IPS DF 19.7 (cell line): Measurements from ENCODE around the gene RAB6B.
"Not testable (repeated sequence)": the region's sequence is repeated elsewhere in the genome, so short reads cannot be mapped to it uniquely, and the experiment has no call there.

ENCODE experiments used
- DNase-seq: peaks from one replicate; pipeline ENCODE4 v3.0.0-alpha.2; 2013; ENCODE audit warnings: low read depth, low spot score

The RAB6B gene

DNA sequence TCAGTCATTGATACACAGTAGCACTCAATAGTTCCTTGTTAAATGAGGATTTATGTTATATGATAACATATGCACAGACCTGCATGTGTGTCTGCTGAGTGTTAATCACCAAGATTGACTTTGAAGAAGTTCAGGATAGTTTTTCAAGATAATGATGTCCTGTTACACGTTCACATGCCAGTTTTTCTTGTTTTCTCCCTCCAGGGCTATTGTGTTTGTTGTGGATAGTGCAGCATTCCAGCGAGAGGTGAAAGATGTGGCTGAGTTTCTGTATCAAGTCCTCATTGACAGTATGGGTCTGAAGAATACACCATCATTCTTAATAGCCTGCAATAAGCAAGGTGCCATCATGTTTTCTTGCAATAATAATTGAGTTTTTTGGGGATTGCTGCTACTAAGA, 80.3 kb downstream of the RAB6B start:
- DNase-seq, result no peak

GRCh38 chr3:133812872-133813271, 82.8 kb downstream of the RAB6B start:
- no peak for DNase-seq

DNA sequence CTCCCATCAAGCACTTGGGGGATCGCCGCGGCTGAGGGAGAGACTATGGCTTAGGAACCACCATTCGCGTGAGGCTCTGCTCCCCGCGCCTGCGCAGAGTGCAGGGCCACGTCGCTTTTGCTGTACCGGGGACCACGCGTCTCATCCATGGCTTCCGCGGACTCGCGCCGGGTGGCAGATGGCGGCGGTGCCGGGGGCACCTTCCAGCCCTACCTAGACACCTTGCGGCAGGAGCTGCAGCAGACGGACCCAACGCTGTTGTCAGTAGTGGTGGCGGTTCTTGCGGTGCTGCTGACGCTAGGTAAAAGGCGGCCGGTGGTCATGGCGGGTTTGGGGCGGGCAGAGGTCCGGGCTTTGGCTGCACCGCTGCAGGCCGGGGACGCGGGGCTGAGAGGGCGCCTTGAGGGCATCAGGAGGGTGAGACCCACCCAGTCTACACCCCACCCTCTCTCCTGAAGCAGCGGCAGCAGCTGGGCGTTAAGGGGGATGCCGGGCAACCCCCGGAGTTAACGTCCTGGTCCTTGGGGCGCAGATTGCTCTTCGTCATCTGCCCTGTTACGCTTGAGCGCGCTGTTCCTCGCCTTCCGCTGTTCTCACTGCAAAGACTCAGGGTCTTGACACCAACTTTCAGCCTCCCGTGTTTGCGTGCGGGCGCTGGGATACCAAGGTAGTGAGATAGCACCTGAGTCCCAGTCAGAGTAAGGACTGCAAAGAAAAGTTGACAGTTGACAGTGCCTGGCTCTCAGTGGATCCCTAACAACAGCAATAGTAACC, 89.8 kb downstream of the RAB6B start, which contains the start of gene SRPRB:
TSS of gene SRPRB (plus strand) at position 114 of the 774 bp plus-strand sequence. CDS start at position 148, 34 bp downstream.
- peak; percentile 70 for DNase-seq

DNA sequence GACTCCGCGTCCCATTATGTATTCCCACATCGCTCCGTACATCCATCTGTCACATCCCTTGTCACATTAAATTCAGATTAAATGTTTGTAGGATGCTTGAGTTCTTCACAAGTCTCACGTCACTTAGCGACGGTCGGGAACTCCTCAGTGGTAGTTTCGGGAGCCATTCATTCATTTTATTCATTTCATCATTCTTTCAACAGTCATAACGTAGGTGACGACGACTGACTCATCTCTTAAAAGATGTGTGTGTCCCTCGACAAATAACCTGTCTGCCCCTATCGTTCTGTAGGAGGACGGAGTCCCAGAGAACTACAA, 90.3 kb downstream of the RAB6B start:
- DNase-seq, result no peak

GRCh38 chr3:133804896-133805295, 90.8 kb downstream of the RAB6B start:
- DNase-seq, result no peak

DNA sequence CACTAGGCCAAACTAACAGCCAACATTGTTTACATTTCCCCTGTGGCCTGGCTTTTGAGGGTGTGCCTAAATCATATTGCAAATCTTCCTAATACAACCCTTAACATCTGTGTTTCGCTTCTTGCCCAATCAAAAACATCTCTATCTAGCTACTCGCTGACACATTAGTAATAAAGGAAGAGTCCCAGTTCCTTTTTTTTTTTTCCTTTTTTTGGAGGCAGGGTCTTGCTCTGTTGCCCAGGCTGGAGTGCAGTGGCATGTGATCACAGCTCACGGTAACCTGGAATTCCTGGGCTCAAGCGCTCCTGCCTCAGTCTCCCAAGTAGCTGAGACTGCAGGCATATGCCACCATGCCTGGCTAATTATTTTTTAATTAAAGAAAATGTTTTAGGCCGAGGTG, 92.2 kb downstream of the RAB6B start:
- DNase-seq, result no peak

- DNase-seq, result no peak
These were observed 95.7 kb downstream of the RAB6B start for GRCh38 chr3:133799794-133800585.

DNA sequence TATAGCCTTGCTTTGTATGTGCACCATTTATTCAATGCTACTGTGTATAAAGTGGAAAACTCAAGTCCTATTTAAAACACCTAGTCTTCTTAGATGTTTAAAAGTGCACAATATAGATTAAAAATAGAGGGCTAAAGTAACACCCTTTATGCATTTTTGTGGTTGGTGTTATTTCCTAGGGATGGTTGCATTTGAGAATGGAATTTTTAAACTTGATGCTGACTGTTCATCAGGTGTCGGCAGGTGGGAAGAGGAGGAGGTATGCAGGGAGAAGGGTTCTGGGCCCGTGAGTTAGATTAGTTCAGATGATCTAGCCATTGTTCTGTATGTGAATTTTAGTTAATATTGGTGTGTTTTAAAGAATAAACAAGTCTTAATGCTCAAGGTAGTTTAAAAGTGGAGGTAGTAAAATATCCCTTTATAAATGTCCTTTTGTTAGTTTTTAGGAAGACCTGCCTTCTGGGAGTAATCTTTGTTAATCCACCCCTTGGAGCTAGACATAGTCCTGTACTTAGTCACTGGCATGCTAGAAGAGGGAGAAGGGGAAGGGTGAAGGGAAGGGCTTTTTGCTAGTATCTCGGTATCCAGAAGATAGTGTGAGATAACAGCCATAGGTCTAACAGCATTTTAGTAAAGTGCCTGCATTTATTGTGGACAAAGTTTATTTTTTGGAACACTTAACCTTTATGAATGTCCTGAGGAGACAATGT, 98.1 kb downstream of the RAB6B start:
- no peak for DNase-seq

GRCh38 chr3:133792171-133792763, 103.4 kb downstream of the RAB6B start:
- peak; percentile 15 for DNase-seq

DNA sequence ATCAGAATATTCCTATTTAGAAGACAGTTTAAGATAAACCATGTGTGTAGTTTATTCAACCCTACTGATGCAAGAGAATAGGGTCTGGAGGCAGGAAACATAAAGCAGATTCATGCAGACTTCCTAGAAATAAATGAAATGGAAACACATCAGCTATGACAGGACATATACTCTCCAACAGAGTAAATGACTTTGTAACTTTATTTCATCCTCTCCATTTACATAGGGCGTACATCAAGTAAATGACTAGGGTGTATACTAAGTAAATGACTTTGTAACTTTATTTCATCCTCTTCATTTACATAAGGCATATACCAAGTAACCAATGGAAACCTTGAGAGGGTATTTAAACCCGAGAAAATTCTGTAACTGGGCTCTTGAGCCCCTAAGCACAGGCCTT, 107.7 kb downstream of the RAB6B start:
- DNase-seq, result no peak

DNA sequence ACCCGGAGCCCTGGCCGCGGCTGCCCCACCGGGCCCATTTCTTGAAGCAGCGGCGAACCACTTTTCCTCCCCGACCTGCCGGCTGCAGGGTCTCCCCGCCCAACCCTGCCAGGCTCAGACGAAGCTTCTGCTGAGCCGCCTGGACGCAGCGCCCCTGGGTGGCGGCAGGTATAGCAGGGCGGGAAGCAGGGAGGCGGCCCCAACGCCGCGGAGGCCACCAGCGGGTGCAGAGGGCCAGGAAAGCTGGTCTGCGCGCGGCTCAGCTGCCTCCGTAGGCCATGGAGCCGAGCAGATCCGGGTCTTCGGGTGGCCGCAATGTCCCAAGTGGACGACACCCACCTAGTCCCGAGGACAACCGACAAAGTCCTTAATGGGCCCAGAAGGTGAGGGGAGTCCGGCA, 111.9 kb downstream of the RAB6B start:
- DNase-seq, result no peak

DNA sequence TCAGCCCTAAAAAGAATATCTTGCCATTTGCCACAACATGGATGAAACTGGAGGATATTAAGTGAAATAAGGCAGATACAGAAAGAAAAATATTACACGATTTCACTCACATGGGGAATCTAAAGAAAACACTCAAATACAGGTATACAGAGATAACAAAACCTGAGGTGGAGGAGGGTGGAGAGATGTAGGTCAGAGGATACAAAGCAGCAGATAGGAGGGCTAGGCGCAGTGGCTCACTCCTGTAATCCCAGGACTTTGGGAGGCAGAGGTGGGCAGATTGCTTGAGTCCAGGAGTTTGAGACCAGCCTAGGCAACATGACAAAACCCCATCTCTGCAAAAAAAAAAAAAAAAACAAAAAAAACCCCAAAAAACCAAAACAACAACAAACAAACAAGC, 113.2 kb downstream of the RAB6B start:
- no peak for DNase-seq

DNA sequence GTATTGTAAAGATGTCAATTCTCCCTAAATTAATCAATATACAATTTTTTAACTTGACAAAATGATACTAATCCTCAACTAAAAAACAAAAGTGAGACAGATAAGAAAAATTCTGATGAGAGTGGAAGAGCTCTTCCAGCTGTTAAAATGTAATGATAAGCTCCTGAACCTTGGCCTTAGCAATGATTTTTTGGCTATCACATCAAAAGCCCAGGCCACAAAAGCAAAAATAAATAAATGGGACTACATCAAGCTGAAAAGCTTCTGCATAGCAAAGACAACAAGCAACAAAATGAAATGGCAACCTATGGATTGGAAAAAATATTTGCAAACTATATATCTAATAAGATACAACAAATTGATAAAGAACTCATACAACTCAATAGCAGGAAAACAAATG, 114.1 kb downstream of the RAB6B start:
- no peak for DNase-seq

DNA sequence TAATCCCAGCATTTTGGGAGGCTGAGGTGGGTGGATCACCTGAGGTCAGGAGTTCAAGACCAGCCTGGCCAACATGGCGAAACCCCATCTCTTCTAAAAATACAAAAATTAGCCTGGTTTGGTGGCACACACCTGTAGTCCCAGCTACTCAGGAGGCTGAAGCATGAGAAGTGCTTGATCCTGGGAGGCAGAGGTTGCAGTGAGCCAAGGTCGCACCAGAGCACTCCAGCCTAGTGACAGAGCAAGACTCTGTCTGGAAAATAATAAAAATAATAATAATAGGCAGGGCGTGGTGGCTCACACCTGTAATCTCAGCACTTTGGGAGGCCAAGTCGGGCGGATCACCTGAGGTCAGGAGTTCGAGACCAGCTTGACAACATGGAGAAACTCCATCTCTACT, 114.9 kb downstream of the RAB6B start:
- not testable (repeated sequence) for DNase-seq

DNA sequence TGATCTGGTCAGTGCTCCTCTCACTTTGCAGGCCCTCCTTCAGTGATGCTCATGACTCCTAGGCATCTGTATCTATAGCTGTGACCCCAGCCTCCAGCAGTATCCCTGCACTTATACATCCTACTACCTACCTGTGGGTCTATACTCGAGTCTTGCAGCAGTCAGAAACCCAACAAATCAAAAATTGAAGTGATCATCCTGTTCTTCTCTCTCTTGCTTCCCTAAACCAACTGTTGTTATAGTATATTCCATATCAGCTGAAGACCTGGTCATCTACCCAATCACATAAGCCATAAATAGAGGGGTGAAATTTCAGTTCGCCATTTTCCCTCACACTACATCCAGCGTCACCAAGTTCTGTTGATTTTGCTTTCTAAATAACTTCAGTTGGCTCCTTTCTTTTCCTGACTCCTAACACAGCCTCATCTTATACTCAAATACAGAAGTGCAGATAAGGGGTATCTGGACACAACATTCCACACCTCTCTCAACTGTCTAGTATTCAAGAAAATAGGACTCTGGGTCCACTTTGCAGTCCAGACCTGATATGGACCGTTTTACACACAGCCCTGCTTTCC, 116.0 kb downstream of the RAB6B start:
- no peak for DNase-seq

GRCh38 chr3:133777807-133778568, 117.7 kb downstream of the RAB6B start:
- no peak for DNase-seq

GRCh38 chr3:133776794-133777438, 118.8 kb downstream of the RAB6B start:
- DNase-seq, result no peak

DNA sequence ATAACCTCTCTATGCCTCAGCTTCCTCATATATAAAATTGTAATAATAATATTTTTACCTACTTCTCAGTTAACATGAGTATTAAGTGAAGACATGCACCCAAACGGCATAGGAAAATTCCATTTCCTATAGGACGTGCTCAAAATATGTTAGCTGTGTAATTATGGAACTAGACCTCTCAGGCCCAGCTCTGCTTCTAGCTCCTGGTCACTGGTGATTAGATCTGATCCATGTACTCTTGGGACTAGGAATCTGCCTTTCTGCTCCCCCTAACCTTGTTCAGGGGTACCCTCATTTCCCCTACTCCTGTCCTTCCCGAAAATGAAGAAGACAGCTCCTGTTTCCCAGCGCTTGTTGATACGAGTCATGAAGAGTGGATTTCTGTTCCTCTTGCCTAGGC, 119.8 kb downstream of the RAB6B start:
- DNase-seq, result no peak

DNA sequence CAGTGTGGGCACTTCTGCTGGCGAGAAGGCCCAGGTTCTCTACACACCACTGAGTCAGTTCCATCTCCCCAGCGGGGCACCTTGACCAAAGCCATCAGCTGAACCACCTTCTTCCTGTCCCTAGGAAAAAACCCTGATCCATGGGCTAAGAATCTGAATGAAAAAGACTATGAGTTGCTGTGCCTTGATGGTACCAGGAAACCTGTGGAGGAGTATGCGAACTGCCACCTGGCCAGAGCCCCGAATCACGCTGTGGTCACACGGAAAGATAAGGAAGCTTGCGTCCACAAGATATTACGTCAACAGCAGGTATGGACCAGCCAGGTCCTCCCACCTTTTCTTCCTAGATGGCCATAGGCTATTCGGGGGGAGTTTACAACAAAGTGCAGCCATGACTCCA, 120.4 kb downstream of the RAB6B start:
- no peak for DNase-seq
